Spinal cord (tissue), 10 donors: ENCODE measurements around the gene CREBBP. TPM values are rescaled to one million over a fixed set of nuclear protein-coding genes. Genes with fewer than 3 reads are reported as not detected.
"Not testable (repeated sequence)": the region's sequence is repeated elsewhere in the genome, so short reads cannot be mapped to it uniquely, and the experiment has no call there.

Experiments used
- DNase-seq, 6 donors: peaks; one replicate each; pipeline versions ENCODE4 v3.0.0 to v3.0.0-alpha.2; 2013 to 2015; ENCODE audit warnings: low spot score in 6 of 6, low read depth in 4 of 6
- H3K27ac ChIP-seq: one replicate; pipeline ENCODE4 v1.5.1; 2013; ENCODE audit warnings: low read depth, low read length, control low read depth
- H3K27me3 ChIP-seq: one replicate; pipeline ENCODE4 v1.6.1; 2013; ENCODE audit warnings: low read length; ENCODE audit not compliant: control insufficient read depth, insufficient read depth
- H3K36me3 ChIP-seq: one replicate; pipeline ENCODE4 v1.6.1; 2013; ENCODE audit warnings: low read length; ENCODE audit not compliant: control insufficient read depth, insufficient read depth
- H3K4me1 ChIP-seq: one replicate; pipeline ENCODE4 v1.6.1; 2013; ENCODE audit warnings: low read length; ENCODE audit not compliant: control insufficient read depth, insufficient read depth
- H3K4me3 ChIP-seq: one replicate; pipeline ENCODE4 v1.5.1; 2013; ENCODE audit warnings: low read depth, low read length, control low read depth
- H3K9me3 ChIP-seq: one replicate; pipeline ENCODE4 v1.6.1; 2013; ENCODE audit warnings: low read length; ENCODE audit not compliant: control insufficient read depth, insufficient read depth
- WGBS: methylation state at CpG from one replicate; pipeline ENCODE4 v1.1.5; 2013; ENCODE audit warnings: missing lambda C conversion rate; ENCODE audit not compliant: insufficient coverage; 5-methylcytosine and 5-hydroxymethylcytosine counted together
- polyA plus RNA-seq, 2 donors: library from polyadenylated mRNA; unstranded; fragments of 120-200 nt; gene quantifications; one replicate each; pipeline ENCODE4 v1.2.1, GENCODE V29; 2013; ENCODE audit not compliant: insufficient read length in 2 of 2
- total RNA-seq, 2 donors: library from RNA; depleted of rRNA in 1 of 2; stranded (reverse); fragments of 120-200 nt in 1 of 2; fragments of >200 nt in 1 of 2; gene quantifications; one replicate each; pipeline versions ENCODE4 v1.2.3 to v1.2.4, GENCODE V29; 2013 to 2014
- donor health status: healthy.

CREBBP gene
- total and polyA plus RNA-seq, 4 donors, result 41.5 to 64.3 (median 61.4) TPM

DNA sequence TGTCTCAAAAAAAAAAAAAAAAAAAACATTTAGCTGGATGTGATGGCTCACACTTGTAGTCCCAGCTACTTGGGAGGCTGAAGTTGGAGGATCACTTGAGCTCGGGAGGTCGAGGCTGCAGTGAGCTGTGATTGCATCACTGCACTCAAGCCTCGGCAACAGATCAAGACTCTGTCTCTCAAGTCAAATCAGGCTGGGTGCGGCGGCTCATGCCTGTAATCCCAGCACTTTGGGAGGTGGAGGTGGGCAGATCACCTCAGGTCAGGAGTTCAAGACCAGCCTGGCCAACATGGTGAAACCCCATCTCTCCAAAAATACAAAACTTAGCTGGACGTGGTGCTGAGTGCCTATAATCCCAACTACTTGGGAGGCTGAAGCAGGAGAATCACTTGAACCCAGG, 31.2 kb upstream of the CREBBP start:
- not testable (repeated sequence) for H3K4me1 ChIP-seq, DNase-seq, H3K4me3 ChIP-seq, H3K27ac ChIP-seq, H3K9me3 ChIP-seq, H3K27me3 ChIP-seq, H3K36me3 ChIP-seq
- WGBS, result 89% methylated on average over 3 of the region's 6 CpGs

- no peaks in the 10 kb centered on the region for H3K27me3 ChIP-seq
- H3K9me3 ChIP-seq, result no peaks in the 10 kb centered on the region
- H3K4me1 ChIP-seq, result no peaks in the 10 kb centered on the region
- no peak for DNase-seq
- WGBS, result 59% methylated on average over 16 of the region's 18 CpGs
- H3K36me3 ChIP-seq, result no peaks in the 10 kb centered on the region
- no peak overlapping the region for H3K4me3 ChIP-seq
- no peak overlapping the region for H3K27ac ChIP-seq
Observed at GRCh38 chr16:3909791-3910583, 29.5 kb upstream of the CREBBP start.

DNA sequence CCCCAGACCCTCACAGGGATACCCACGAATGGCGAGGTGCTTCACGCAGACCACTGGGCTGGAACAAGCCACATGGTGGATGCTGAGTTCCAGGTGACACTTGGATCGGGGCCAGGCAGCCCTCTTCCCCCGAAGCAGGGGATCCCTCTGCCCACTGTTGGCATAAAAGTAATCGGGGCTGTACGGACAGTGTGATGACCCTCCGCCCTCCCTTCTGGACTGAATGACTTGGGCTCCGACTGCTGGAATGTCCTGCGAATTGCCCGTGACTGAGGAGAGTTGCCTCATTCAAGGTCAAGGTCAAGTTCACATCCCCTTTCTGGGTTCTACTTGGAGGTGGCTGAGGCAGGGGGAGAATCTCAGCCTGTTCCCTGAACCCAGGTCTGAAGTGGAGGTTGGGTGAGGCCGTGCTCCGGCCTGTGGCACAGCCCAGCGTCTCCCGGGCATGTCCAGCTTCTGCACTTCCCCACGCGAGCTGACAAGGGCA, 28.5 kb upstream of the CREBBP start:
- WGBS, result 85% methylated on average over 15 of the region's 17 CpGs
- no peak overlapping the region for H3K27ac ChIP-seq

DNA sequence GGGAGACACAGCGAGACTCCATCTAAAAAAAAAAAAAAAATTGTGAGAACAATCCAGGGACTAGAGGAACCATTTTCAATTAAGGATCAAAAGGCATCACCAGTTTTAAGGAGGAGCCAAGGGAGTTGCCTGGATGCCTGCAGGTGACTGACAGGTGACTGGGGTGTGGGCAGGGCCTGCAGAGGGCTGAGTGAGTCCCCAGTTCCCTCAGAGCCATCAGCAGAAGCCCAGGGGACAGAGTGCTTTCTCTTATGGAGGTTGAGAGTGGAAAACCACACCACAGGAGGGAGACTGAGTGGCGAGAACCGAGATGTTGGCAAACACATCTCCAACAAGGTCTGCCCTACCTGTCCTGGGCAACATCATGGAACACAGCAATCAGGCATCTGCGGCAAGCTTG, 27.1 kb upstream of the CREBBP start:
- Histone ChIP-seq H3K27me3 (no peaks in the 10 kb centered on the region), H3K9me3 (no peaks in the 10 kb centered on the region), H3K36me3 (no peaks in the 10 kb centered on the region), H3K4me1 (no peaks in the 10 kb centered on the region), H3K4me3 (no peak overlapping the region), H3K27ac (no peak overlapping the region)
- DNase-seq, result no peak
- 92% methylated on average over 3 of the region's 4 CpGs for WGBS

More for the DNA sequence above, 28.5 kb upstream of the CREBBP start:
- Histone ChIP-seq H3K9me3 (no peaks in the 10 kb centered on the region), H3K27me3 (no peaks in the 10 kb centered on the region), H3K4me3 (no peak overlapping the region), H3K4me1 (no peaks in the 10 kb centered on the region), H3K36me3 (no peaks in the 10 kb centered on the region)
- no peak for DNase-seq

DNA sequence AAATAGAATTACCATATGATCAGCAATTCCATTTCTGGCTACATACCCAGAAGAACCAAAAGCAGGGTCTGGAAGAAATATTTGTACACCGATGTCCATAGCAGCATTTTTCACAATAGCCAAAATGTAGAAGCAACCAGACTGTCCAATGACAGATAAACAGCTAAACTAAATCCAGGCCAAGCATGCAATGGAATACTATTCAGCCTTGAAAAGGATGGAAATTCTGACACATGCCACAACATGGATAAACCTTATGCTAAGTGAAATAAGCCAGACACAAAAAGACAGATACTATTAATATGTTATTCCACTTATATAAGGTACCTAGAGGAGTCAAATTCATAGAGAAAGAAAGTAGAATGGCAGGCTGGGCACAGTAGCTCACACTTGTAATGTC, 25.9 kb upstream of the CREBBP start:
- H3K27me3 ChIP-seq, result no peaks in the 10 kb centered on the region
- no peak for DNase-seq
- H3K9me3 ChIP-seq, result no peaks in the 10 kb centered on the region
- H3K27ac ChIP-seq, result no peak overlapping the region
- H3K36me3 ChIP-seq, result no peaks in the 10 kb centered on the region
- H3K4me3 ChIP-seq, result no peak overlapping the region
- no CpG with 5 or more reads among the region's 1 CpG for WGBS
- H3K4me1 ChIP-seq, result no peaks in the 10 kb centered on the region

GRCh38 chr16:3904875-3905274, 24.4 kb upstream of the CREBBP start:
- Histone ChIP-seq H3K9me3 (no peaks in the 10 kb centered on the region), H3K36me3 (no peaks in the 10 kb centered on the region), H3K27ac (no peak overlapping the region), H3K27me3 (no peaks in the 10 kb centered on the region), H3K4me1 (no peaks in the 10 kb centered on the region), H3K4me3 (no peak overlapping the region)
- WGBS, result 85% methylated on average over 2 of the region's 3 CpGs
- DNase-seq, result no peak

- no peaks in the 10 kb centered on the region for H3K27me3 ChIP-seq
- no peaks in the 10 kb centered on the region for H3K36me3 ChIP-seq
- DNase-seq, result no peak
- no peaks in the 10 kb centered on the region for H3K9me3 ChIP-seq
- 87% methylated on average over 6 of the region's 10 CpGs for WGBS
- H3K4me3 ChIP-seq, result no peak overlapping the region
- no peaks in the 10 kb centered on the region for H3K4me1 ChIP-seq
- no peak overlapping the region for H3K27ac ChIP-seq
Observed at GRCh38 chr16:3890091-3890490, 9.6 kb upstream of the CREBBP start.

GRCh38 chr16:3889059-3889458, 8.5 kb upstream of the CREBBP start:
- Histone ChIP-seq H3K9me3 (no peaks in the 10 kb centered on the region), H3K36me3 (no peaks in the 10 kb centered on the region), H3K27ac (no peak overlapping the region), H3K4me1 (no peaks in the 10 kb centered on the region), H3K4me3 (no peak overlapping the region), H3K27me3 (no peaks in the 10 kb centered on the region)
- 98% methylated on average over 2 of the region's 4 CpGs for WGBS
- no peak for DNase-seq

- H3K27me3 ChIP-seq, H3K9me3 ChIP-seq, H3K27ac ChIP-seq, H3K4me1 ChIP-seq, H3K36me3 ChIP-seq, H3K4me3 ChIP-seq, DNase-seq: not testable (repeated sequence)
- no CpG with 5 or more reads among the region's 5 CpGs for WGBS
Observed at GRCh38 chr16:3885999-3886398, 5.5 kb upstream of the CREBBP start.

- 40% methylated on average over 1 of the region's 6 CpGs for WGBS
- no peak for DNase-seq
- H3K27ac ChIP-seq, result no peak overlapping the region
- no peaks in the 10 kb centered on the region for H3K27me3 ChIP-seq
- no peak overlapping the region for H3K4me3 ChIP-seq
- H3K9me3 ChIP-seq, result no peaks in the 10 kb centered on the region
- peaks cover 7% of the 10 kb centered on the region for H3K4me1 ChIP-seq
- no peaks in the 10 kb centered on the region for H3K36me3 ChIP-seq
Observed at GRCh38 chr16:3884398-3884797, 3.9 kb upstream of the CREBBP start.
